NCI-H446 treated with DMSO at 0.1 percent for 48 hours (cell line): ENCODE results near the gene NABP2.
"Not testable (repeated sequence)": the region's sequence is repeated elsewhere in the genome, so short reads cannot be mapped to it uniquely, and the experiment has no call there.

Source experiments
- DNase-seq: peaks from one replicate; lab custom pipeline; 2025; lab: John Stamatoyannopoulos, UW

Gene NABP2

GRCh38 chr12:56244494-56244893, 20.4 kb downstream of the NABP2 start:
- DNase-seq: no peak

DNA sequence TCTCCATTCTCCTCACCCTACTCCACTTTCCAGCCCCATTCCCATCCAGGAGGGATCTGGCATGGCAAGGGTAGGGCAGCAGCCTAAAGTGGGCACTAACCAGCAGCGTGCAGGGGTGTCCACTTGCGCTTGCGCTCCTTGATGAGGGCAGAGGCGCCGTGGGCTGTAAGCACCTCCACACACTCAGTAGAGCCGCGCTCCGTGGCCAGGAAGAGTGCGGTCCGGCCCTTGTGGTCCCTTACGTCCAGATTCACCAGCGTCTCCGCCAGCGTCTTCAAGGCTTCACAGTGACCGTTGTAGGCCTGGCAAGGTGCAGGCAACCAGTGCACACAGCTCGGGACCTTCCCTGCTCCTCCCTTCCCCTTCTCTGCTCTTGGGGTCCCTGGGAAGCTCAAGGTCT, 23.8 kb downstream of the NABP2 start:
- no peak for DNase-seq

DNA sequence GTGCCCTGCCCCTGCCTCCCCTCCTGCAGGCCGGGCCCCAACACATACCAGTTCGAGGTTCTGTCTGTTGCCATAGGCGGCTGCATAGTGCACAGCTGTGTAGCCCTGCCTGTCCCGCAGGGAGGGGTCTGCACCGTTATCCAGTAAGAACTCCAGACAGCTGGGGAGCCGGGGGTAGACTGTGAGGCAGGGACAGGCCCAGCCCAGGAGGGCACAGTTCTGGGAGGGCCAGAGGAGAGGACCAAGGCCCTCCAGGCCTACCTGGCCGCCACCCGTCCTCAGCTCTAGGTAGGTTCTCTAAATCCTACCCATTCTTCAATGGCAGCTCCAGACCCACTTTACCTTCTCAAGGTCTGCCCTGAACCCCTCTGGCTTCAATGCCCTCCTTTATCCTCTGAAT, 24.6 kb downstream of the NABP2 start:
- no peak for DNase-seq

- no peak for DNase-seq
These were observed 28.5 kb downstream of the NABP2 start for GRCh38 chr12:56252649-56253048.

- DNase-seq: no peak
These were observed 28.9 kb downstream of the NABP2 start for GRCh38 chr12:56253091-56253490.

- no peak for DNase-seq
These were observed 31.5 kb downstream of the NABP2 start for GRCh38 chr12:56255671-56256070.

GRCh38 chr12:56256326-56256960, 32.3 kb downstream of the NABP2 start:
- peak; percentile 9 for DNase-seq

DNA sequence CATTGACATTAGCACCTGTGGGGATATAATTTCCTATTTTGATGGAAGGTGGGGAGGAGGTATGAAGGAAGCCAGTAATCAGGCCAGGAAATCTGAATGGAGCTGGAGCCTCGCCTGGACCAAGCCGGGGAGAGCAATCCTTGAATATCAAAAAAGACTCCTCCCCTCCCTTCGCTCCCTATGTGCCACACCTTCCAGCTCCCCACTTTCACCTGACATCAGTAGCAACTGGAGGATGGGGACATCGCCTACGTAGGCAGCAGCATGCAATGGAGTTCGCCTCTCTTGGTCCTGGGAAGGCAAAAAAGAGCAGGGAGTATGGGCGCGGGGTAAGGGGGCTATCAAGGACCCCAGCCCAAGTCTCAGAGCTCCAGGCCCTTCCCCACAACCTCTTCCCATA, 32.9 kb downstream of the NABP2 start:
- DNase-seq: no peak

- no peak for DNase-seq
These were observed 33.4 kb downstream of the NABP2 start for GRCh38 chr12:56257491-56258067.

- DNase-seq: peak; percentile 12
These were observed 34.1 kb downstream of the NABP2 start, which contains the start of gene ANKRD52 for GRCh38 chr12:56258068-56258819. Gene ANKRD52, minus strand, starts transcription at chr12:56258384. Its CDS starts 115 bp downstream, at chr12:56258269.

GRCh38 chr12:56258820-56259183, 34.7 kb downstream of the NABP2 start:
- DNase-seq: no peak

- DNase-seq: no peak
These were observed 36.2 kb downstream of the NABP2 start for GRCh38 chr12:56260380-56260779.

DNA sequence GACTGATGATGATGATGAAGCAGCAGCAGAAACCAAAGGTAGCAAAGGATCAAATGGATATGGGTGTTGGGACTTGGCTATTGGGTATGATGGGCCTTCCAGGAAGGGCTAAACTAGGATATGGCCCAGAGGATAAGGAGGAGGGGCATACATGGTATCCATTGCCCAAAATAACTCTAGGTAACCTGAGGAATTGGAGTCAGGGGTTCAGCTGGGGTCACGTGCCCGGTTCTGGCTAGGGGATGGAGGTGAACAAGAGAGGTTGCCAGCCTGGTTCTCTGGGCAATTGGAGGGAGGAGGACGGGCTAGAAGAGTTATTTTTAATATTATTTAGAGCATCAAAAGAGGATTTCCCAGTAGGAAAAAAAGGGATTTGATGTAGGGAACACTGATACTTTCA, 36.8 kb downstream of the NABP2 start:
- no peak for DNase-seq

DNA sequence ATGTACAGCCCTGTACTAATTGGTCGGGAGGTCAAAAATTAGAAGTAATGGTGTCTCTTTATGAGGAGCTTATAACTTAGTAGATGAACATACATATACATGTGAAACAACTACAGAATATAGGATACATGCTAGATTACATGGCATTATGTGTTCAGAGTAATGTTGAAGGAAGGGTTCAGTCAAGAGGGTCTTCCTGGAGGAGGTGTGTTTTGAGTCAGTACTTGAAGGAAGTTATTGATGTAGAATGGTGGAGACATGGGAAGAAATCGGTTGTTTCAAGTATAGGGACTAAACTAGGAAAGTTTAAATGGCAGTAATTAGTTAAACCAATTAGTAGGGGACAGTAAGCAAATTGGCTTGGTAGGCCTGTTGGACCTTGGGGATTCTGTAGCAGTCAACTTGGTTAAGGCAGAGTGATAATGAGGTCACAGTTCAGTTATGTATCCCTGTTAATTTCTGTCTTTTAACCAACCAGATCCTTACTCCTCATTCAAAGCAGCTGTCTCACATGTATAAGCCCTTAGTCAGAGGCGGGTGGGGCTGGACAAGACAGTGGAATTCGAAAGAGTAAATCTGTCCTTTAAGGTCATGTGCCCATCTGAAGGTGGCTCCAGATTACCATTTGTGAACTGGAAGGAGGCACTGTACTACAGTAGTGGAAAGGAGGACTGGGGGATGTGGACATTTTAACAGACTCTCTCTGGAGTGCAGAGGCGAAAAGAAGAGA, 37.5 kb downstream of the NABP2 start:
- no peak for DNase-seq

- DNase-seq: not testable (repeated sequence)
These were observed 38.8 kb downstream of the NABP2 start for GRCh38 chr12:56262955-56263354.

- DNase-seq: not testable (repeated sequence)
These were observed 42.0 kb downstream of the NABP2 start for GRCh38 chr12:56266068-56266692.

DNA sequence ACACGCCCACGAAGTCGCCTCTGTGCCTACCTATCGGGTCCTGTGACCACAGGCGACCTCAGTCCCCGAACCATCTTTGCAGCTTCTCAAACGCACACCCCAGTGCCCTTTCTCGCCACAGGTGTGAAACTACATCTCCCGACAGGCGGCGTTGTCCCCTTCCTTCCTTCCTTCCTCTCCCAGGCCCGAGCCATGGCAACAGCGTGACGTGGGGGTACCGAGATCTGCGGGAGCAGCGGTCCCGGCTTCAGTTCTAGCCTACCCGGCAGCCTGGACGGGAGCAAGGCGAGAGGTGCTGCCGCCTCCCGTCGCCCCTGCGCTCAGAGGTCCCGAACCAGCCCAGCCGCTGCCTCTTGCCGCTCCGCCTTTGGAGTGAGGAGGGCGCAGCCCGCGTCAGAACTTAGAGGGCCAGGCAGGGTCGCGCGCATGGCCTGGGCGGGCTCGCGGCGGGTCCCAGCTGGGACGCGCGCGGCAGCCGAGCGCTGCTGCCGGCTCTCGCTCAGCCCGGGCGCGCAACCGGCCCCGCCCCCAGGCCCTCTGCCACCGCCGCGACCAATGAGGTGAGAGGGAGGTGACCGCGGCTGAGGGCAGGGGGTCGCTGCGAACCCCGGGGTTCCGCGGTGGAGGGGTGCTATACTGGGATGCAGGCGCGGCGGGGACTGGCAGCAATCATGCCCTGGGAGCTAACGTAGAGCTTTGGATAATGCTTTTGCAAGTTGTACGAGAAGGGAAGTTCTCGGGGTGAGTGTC, 42.7 kb downstream of the NABP2 start, which contains the start of gene COQ10A:
Gene COQ10A, plus strand, starts transcription at position 250 of the 750 bp plus-strand sequence. Its CDS starts 177 bp downstream, at position 427.
- DNase-seq: peak; percentile 70

- DNase-seq: no peak
These were observed 43.4 kb downstream of the NABP2 start for GRCh38 chr12:56267443-56268071.

GRCh38 chr12:56271031-56271430, 46.9 kb downstream of the NABP2 start:
- DNase-seq: no peak

GRCh38 chr12:56272468-56272867, 48.3 kb downstream of the NABP2 start:
- DNase-seq: not testable (repeated sequence)

DNA sequence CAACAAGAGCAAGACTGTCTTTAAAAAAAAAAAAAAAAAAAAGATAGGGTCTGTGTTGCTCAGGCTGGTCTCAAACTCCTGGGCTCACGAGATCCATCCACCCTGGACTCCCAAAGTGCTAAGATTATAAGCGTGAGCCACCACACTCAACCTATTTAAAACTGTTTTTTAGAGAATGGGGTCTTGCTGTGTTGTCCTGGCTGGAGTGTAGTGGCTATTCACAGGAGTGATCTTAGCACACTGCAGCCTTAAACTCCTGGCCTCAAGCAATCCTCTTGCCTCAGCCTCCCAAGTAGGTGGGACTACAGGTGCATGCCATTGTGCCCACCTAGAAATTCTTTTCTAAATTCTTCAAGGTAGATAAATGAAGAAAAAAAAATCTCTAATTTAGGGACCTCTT, 50.2 kb downstream of the NABP2 start:
- DNase-seq: no peak
